ENCODE measurements around the gene TENM3.

DNA sequence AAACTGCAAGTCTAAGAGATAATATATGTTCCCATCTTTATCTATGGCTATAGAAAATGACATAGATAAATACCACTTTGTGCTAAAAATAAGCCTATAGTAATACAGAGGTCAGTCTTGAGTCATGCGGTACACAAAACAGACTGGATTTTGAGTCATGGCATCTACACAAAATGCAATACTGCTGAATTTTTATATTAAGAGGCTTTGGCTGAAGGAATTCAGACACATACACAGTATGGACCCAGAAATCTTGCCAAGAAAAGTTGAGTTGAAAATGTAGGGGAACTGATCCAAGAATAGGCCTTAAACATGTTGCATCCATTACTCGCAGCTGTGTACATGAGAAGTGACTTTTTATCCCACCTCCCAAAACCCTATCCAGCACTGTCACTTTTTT is 184.4 kb downstream of the TENM3 start:
- TF ChIP-seq CTCF (IDR thresholded peaks at IDR 0.05; ENCODE audit: low read depth, low read length) (no peak), EZH2phosphoT487 (IDR thresholded peaks at IDR 0.05; ENCODE audit: low read depth) (no peak)
